MM.1S (cell line): ENCODE measurements around the gene IFTAP.

Experiments used
- DNase-seq: peaks from one replicate; pipeline ENCODE4 v3.0.0-alpha.2; 2015
- H2AFZ ChIP-seq: fragments of 300-600 bp; sonication (generic); 2 replicates; pipeline ENCODE4 v1.6.0; 2016; ENCODE audit warnings: antibody characterized with exemption, low read length
- H3F3A ChIP-seq: fragments of 300-600 bp; sonication (generic); 2 replicates; pipeline ENCODE4 v1.6.1; 2016; ENCODE audit warnings: mild to moderate bottlenecking, antibody characterized with exemption, low read length, moderate library complexity, mixed read lengths; ENCODE audit not compliant: insufficient read depth
- H3K27ac ChIP-seq: fragments of 300-600 bp; sonication (generic); 2 replicates; pipeline ENCODE4 v1.5.1; 2016; ENCODE audit warnings: mild to moderate bottlenecking, low read length
- H3K27me3 ChIP-seq: fragments of 300-600 bp; sonication (generic); replicated peaks from 2 replicates; pipeline ENCODE4 v1.6.0; 2016; ENCODE audit warnings: low read length; ENCODE audit not compliant: insufficient read depth
- H3K36me3 ChIP-seq: fragments of 300-600 bp; sonication (generic); replicated peaks from 2 replicates; pipeline ENCODE4 v1.6.1; 2016; ENCODE audit warnings: mild to moderate bottlenecking, low read length, mixed read lengths; ENCODE audit not compliant: insufficient read depth
- H3K4me1 ChIP-seq: fragments of 300-600 bp; sonication (generic); 2 replicates; pipeline ENCODE4 v1.6.1; 2016; ENCODE audit warnings: low read length, mixed read lengths
- H3K4me2 ChIP-seq: fragments of 300-600 bp; sonication (generic); 2 replicates; pipeline ENCODE4 v1.6.0; 2016; ENCODE audit warnings: low read depth, low read length
- H3K4me3 ChIP-seq: fragments of 300-600 bp; sonication (generic); 2 replicates; pipeline ENCODE4 v1.5.1; 2016; ENCODE audit warnings: low read length, mixed read lengths
- H3K79me2 ChIP-seq: fragments of 300-600 bp; sonication (generic); 2 replicates; pipeline ENCODE4 v1.6.1; 2016; ENCODE audit warnings: mixed run types, low read length, mixed read lengths
- H3K9ac ChIP-seq: fragments of 300-600 bp; sonication (generic); 2 replicates; pipeline ENCODE4 v1.6.1; 2016; ENCODE audit warnings: low read length, mixed read lengths
- H3K9me2 ChIP-seq: fragments of 300-600 bp; sonication (generic); replicated peaks from 2 replicates; pipeline ENCODE4 v1.6.1; 2016; ENCODE audit warnings: mild to moderate bottlenecking, low read length, mixed read lengths; ENCODE audit not compliant: insufficient read depth
- H3K9me3 ChIP-seq: fragments of 300-600 bp; sonication (generic); replicated peaks from 2 replicates; pipeline ENCODE4 v1.6.1; 2016; ENCODE audit warnings: mild to moderate bottlenecking, low read length, mixed read lengths; ENCODE audit not compliant: insufficient read depth
- H4K20me1 ChIP-seq: fragments of 300-600 bp; sonication (generic); 2 replicates; pipeline ENCODE4 v1.6.1; 2016; ENCODE audit warnings: mild to moderate bottlenecking, low read length, moderate library complexity, mixed read lengths; ENCODE audit not compliant: insufficient read depth
- EZH2 ChIP-seq: fragments of 300-600 bp; sonication (generic); optimal IDR thresholded peaks from 2 replicates; pipeline ENCODE3; 2017; ENCODE audit warnings: low read depth, mild to moderate bottlenecking, antibody characterized with exemption, low read length, mixed read lengths
- EZH2phosphoT487 ChIP-seq: fragments of 300-600 bp; sonication (generic); IDR thresholded peaks from 2 replicates; pipeline ENCODE4 v1.6.1; 2018; ENCODE audit warnings: antibody characterized with exemption, low read length
- TF ChIP-seq, protein P1 (sequence below): fragments of 300-600 bp; sonication (generic); IDR thresholded peaks from 2 replicates; pipeline ENCODE4 v1.5.1; 2016; ENCODE audit warnings: antibody characterized with exemption, low read length, mixed read lengths

Gene IFTAP

DNA sequence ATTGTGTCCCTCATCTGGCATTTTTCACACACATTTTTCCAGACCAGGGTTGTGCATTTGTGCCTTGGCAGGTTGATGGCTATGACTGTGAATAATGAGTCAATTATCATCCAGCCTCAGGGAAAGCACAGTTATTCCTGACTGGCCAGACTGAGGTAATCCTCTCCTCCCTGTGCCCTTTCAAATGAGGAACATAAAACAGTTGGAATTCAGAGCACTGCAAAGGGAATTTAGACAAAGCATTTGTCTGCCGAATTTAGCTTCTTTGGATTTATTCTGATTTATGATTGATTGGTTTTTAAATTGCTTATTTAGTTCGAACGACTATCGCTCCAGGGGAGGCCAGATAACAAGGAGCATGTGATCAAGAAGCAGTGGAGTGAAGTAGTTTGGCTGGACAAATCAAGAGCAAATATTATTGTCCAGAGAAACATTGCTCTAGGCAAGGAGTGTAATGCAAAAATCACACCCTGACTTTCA lies 34.5 kb downstream of the IFTAP start:
- H3F3A ChIP-seq = no peaks in the 10 kb centered on the region

DNA sequence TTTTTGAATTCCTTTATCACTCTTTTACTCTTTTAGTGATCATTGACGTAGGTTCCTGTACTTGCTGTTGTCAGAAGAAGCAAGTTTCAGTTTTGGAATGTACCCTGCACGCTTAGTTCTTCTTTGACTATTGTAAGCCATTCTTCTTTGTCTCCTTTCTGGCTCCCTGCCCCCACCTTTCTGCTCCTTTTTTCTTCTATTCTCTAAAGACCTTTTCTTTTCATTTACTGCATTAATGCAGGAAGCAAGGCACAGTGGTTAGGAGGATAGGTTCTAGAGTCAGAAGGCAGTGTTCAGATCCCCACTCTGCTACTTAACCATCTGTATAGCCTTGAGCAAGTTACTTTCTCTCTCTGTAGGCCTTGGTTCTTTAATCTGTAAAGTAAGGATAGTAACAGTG lies 37.5 kb downstream of the IFTAP start:
- DNase-seq = peak; percentile 60
- TF ChIP-seq EZH2 = no peak
- TF ChIP-seq EZH2phosphoT487 = no peak
- TF ChIP-seq, protein P1, sequence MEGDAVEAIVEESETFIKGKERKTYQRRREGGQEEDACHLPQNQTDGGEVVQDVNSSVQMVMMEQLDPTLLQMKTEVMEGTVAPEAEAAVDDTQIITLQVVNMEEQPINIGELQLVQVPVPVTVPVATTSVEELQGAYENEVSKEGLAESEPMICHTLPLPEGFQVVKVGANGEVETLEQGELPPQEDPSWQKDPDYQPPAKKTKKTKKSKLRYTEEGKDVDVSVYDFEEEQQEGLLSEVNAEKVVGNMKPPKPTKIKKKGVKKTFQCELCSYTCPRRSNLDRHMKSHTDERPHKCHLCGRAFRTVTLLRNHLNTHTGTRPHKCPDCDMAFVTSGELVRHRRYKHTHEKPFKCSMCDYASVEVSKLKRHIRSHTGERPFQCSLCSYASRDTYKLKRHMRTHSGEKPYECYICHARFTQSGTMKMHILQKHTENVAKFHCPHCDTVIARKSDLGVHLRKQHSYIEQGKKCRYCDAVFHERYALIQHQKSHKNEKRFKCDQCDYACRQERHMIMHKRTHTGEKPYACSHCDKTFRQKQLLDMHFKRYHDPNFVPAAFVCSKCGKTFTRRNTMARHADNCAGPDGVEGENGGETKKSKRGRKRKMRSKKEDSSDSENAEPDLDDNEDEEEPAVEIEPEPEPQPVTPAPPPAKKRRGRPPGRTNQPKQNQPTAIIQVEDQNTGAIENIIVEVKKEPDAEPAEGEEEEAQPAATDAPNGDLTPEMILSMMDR = no peak

More for the DNA sequence above, 34.5 kb downstream of the IFTAP start:
- Histone ChIP-seq H3K9me2 (no peaks in the 10 kb centered on the region), H3K4me3 (no peak overlapping the region), H3K9ac (no peak overlapping the region), H4K20me1 (no peaks in the 10 kb centered on the region), H3K79me2 (no peaks in the 10 kb centered on the region), H3K4me1 (0 out of 2 replicates have a peak, but pooled peaks cover 3% of the 10 kb centered on the region), H3K4me2 (no peak overlapping the region), H3K36me3 (no peaks in the 10 kb centered on the region), H3K27me3 (no peaks in the 10 kb centered on the region), H2AFZ (no peak overlapping the region), H3K27ac (no peak overlapping the region), H3K9me3 (no peaks in the 10 kb centered on the region)
- no peak for DNase-seq
- TF ChIP-seq, protein P1 = no peak
- TF ChIP-seq EZH2 (no peak), EZH2phosphoT487 (no peak)

DNA sequence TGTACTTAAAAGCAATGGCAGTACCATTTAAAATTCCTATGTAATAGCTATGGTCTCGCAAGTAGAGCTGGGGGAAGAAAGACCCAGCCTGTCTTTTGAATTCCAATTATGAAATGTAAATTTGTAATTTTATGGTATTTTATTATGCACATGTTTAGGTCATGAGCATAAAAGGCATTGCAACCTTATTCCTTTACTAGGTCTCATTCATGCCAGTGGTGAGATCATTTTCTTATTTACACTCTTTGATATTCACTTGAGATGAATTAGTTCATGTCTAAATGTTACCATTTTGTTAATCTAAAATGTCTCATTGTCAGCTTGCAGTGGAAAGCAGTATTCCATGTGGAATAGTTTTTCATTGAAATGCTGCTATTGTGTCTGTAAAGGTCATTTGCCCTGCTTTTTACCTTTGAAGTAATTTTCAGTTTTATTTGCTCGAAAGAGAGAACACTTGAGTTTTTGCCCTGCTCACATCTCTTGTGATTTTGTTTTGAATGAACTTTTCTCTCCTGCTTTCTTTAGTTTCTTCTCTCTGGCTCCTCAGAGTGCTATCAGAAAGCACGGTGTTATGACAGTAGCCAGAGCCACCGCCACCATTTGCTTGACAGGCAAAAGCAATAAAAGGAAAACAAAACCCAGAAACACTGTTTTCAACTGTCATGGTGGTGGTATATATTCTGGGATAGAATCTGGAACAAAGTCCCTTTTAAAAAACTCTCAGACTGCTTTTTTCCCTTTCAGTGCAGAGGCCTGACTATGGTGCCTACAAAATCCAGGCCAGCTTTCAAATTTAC lies 41.0 kb downstream of the IFTAP start:
- DNase-seq = no peak
- no peaks in the 10 kb centered on the region for H3K79me2 ChIP-seq
- no peaks in the 10 kb centered on the region for H3K36me3 ChIP-seq
- H2AFZ ChIP-seq = no peak overlapping the region
- H3K4me3 ChIP-seq = no peak overlapping the region
- no peak overlapping the region for H3K4me2 ChIP-seq
- H3K27me3 ChIP-seq = no peaks in the 10 kb centered on the region
- H3K4me1 ChIP-seq = 0 out of 2 replicates have a peak, but pooled peaks cover 3% of the 10 kb centered on the region
- H3F3A ChIP-seq = no peaks in the 10 kb centered on the region
- TF ChIP-seq EZH2phosphoT487 (no peak), EZH2 (no peak)
- TF ChIP-seq, protein P1 = no peak
- no peaks in the 10 kb centered on the region for H3K9me3 ChIP-seq
- H3K27ac ChIP-seq = no peak overlapping the region
- H3K9ac ChIP-seq = no peak overlapping the region
- H3K9me2 ChIP-seq = no peaks in the 10 kb centered on the region
- no peaks in the 10 kb centered on the region for H4K20me1 ChIP-seq

More for the DNA sequence above, 37.5 kb downstream of the IFTAP start:
- no peaks in the 10 kb centered on the region for H3K9me2 ChIP-seq
- peak overlapping the region; percentile 56 for H3K27ac ChIP-seq
- no peak overlapping the region for H3K4me2 ChIP-seq
- H3K9ac ChIP-seq = no peak overlapping the region
- no peaks in the 10 kb centered on the region for H3K79me2 ChIP-seq
- H3K9me3 ChIP-seq = no peaks in the 10 kb centered on the region
- H4K20me1 ChIP-seq = no peaks in the 10 kb centered on the region
- no peaks in the 10 kb centered on the region for H3K36me3 ChIP-seq
- no peak overlapping the region for H2AFZ ChIP-seq
- H3K4me1 ChIP-seq = 0 out of 2 replicates have a peak, but pooled peaks cover 3% of the 10 kb centered on the region
- no peaks in the 10 kb centered on the region for H3K27me3 ChIP-seq
- no peak overlapping the region for H3K4me3 ChIP-seq
- H3F3A ChIP-seq = no peaks in the 10 kb centered on the region
